ENCODE data around the gene CACNG7.
A peak's percentile ranks its signal among the peaks of the same experiment; 100 is the strongest.

Gene CACNG7

DNA sequence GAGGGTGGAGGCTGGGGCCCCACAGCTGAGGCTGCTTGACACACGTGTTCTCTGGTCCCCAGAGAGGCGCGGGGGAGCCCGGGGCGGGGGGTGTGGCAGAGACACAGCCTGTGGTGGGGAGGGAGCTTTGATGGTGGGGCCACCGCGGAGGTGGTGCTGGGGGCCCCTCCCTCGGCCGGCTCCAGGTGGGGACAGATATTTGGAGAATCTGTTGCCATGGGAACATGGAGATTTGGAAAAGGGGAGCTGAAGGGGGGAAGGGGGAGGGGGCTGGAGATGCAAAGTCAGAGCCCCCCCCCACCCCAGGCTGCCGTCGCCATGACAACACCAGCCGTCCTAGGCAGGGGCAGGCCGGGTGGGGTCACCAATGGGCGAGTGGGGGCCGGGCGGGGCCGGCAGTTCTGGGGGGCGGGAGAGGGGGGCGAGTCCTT, 25.8 kb upstream of the CACNG7 start:
- Histone ChIP-seq H3K9me3 (ENCODE audit: low read length) (no peaks in the 10 kb centered on the region), H3K27me3 (ENCODE audit: insufficient read depth, low read length) (no peaks in the 10 kb centered on the region), H2AFZ (ENCODE audit: low read depth, low read length) (no peak overlapping the region), H3K36me3 (ENCODE audit: insufficient read depth, low read length) (no peaks in the 10 kb centered on the region), H3K4me3 (ENCODE audit: low read length) (peak overlapping the region; percentile 43), H3K4me1 (ENCODE audit: insufficient read depth, low read length) (peaks cover 49% of the 10 kb centered on the region)

DNA sequence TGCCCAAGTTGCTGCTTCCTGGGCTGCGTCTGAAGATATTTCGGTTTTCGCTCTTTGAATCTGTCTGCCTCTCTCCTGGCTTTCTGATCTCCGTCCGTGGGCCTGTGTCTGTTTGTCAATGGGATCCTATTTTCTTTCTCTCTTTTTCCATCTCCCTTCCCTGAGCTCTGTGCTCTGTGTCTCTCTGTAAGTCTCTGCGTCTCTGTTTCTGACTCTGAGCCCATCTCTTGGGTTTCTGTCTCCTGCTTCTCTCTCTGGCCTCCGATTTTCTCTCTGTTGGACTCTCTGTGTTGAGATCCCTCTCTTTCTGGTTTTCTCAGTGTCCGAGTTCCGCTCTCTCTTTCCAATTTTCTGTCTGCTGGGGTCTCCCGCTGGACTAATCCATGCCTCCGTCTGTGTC, 25.3 kb upstream of the CACNG7 start:
- Histone ChIP-seq H3K27me3 (ENCODE audit: insufficient read depth, low read length) (no peaks in the 10 kb centered on the region), H3K9me3 (ENCODE audit: low read length) (no peaks in the 10 kb centered on the region), H2AFZ (ENCODE audit: low read depth, low read length) (no peak overlapping the region), H3K4me3 (ENCODE audit: low read length) (peak overlapping the region; percentile 13), H3K36me3 (ENCODE audit: insufficient read depth, low read length) (no peaks in the 10 kb centered on the region), H3K4me1 (ENCODE audit: insufficient read depth, low read length) (peaks cover 53% of the 10 kb centered on the region)

DNA sequence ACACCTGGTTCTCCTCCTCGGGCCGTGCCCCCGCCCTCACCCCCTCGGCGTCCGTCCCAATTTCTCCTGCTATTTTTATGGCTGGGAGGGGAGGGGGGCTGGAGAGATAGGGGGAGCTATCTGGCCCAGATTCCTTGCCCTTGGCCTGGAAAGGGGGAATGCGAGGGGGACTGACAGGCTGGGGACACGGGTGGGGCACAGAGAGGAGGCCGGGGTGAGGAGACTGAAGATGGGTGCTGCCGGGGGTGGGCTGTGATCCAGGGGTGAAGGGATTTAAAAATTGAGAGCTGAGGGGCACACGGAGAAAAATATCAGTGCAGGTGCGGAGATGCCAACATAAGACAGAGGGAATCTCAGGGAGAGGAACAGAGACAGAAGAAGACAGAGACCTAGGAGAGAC, 24.8 kb upstream of the CACNG7 start:
- Histone ChIP-seq H3K4me1 (ENCODE audit: insufficient read depth, low read length) (peaks cover 49% of the 10 kb centered on the region), H3K27me3 (ENCODE audit: insufficient read depth, low read length) (no peaks in the 10 kb centered on the region), H3K36me3 (ENCODE audit: insufficient read depth, low read length) (no peaks in the 10 kb centered on the region), H3K9me3 (ENCODE audit: low read length) (no peaks in the 10 kb centered on the region), H3K4me3 (ENCODE audit: low read length) (no peak overlapping the region), H2AFZ (ENCODE audit: low read depth, low read length) (no peak overlapping the region)

DNA sequence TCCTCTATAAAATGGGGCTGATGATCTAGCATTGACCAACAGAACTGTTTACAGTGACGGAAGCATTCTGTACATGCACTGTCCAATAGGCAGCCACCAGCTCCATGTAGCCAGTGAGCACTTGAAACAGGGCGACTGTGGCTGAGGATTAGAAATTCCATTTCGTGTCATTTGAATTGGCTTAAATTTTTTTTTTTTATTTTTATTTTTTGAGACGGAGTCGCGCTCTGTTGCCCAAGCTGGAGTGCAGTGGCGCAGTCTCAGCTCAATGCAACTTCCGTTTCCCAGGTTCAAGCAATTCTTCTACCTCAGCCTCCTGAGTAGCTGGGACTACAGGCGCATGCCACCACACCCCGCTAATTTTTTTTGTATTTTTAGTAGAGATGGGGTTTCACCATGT, 24.0 kb upstream of the CACNG7 start:
- H3K4me3 ChIP-seq (ENCODE audit: low read length) = no peak overlapping the region
- H3K9me3 ChIP-seq (ENCODE audit: low read length) = no peaks in the 10 kb centered on the region
- H3K4me1 ChIP-seq (ENCODE audit: insufficient read depth, low read length) = peaks cover 44% of the 10 kb centered on the region
- no peaks in the 10 kb centered on the region for H3K27me3 ChIP-seq (ENCODE audit: insufficient read depth, low read length)
- no peaks in the 10 kb centered on the region for H3K36me3 ChIP-seq (ENCODE audit: insufficient read depth, low read length)
- H2AFZ ChIP-seq (ENCODE audit: low read depth, low read length) = no peak overlapping the region

DNA sequence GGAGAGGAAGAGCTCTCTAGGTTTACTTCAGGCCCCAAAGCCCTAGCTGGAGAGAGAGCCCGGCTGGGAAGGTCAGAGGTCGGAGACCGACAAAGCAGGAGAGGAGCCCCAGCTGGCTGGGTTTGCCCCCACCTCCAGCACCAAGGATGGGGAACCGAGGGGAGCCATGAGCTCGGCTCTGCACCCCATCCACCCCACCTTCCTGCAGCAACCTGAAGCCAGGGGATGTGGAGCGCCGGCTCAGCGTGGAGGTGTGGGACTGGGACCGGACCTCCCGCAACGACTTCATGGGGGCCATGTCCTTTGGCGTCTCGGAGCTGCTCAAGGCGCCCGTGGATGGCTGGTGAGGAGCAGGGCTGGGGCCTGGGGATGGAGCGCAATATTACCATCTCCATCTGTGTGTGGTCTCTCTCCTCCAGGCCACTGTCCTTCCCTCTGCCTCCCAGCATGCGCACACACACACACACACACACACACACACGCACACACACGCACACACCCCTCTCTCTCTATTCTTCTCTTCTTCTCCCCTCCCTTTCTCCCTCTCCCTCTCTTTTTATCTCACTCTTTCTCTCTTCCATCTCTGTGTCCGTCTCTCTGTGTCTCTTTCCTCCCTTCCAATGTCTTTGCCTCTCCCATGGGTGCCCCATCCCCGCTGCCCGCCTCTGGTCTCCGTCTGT, 16.6 kb upstream of the CACNG7 start:
- Histone ChIP-seq H3K36me3 (ENCODE audit: insufficient read depth, low read length) (no peaks in the 10 kb centered on the region), H3K4me1 (ENCODE audit: insufficient read depth, low read length) (peaks cover 12% of the 10 kb centered on the region), H3K27me3 (ENCODE audit: insufficient read depth, low read length) (no peaks in the 10 kb centered on the region), H3K4me3 (ENCODE audit: low read length) (no peak overlapping the region), H2AFZ (ENCODE audit: low read depth, low read length) (no peak overlapping the region), H3K9me3 (ENCODE audit: low read length) (no peaks in the 10 kb centered on the region)

DNA sequence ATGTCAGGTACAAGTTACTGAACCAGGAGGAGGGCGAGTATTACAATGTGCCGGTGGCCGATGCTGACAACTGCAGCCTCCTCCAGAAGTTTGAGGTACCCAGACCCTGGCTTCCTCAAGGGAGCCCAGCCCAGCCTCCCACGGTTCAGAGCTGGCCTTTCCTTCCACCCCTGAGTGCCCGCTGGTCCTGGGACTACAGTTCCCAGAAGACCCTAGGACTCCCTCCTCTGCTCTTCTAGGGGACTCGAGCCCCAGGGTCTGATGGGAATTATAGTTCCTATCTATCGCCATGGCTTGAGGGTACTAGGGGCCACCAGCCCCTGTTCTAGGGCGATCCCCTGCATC, 16.1 kb upstream of the CACNG7 start:
- Histone ChIP-seq H3K36me3 (ENCODE audit: insufficient read depth, low read length) (no peaks in the 10 kb centered on the region), H3K27me3 (ENCODE audit: insufficient read depth, low read length) (no peaks in the 10 kb centered on the region), H3K4me1 (ENCODE audit: insufficient read depth, low read length) (peaks cover 9% of the 10 kb centered on the region), H3K9me3 (ENCODE audit: low read length) (no peaks in the 10 kb centered on the region), H2AFZ (ENCODE audit: low read depth, low read length) (no peak overlapping the region), H3K4me3 (ENCODE audit: low read length) (no peak overlapping the region)

DNA sequence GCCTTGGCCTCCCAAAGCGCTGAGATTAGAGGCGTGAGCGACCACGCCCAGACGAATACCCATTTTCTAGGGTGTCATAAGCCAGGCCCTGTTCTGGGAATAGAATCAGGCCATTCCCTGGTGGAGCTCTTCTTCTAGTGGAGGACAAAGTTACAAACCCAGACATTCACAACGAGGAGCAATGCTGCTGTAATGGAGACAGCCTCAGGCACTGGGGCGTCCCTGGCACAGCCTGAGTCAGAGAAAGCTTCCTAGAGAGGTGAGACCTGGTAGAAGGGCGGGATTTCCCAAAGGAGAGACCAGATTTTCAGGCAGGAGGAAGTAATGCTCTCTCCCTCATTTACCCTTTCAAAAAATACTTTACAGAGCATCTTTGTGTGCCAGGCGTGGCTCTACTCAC, 14.4 kb upstream of the CACNG7 start:
- H3K36me3 ChIP-seq (ENCODE audit: insufficient read depth, low read length) = no peaks in the 10 kb centered on the region
- no peak overlapping the region for H2AFZ ChIP-seq (ENCODE audit: low read depth, low read length)

DNA sequence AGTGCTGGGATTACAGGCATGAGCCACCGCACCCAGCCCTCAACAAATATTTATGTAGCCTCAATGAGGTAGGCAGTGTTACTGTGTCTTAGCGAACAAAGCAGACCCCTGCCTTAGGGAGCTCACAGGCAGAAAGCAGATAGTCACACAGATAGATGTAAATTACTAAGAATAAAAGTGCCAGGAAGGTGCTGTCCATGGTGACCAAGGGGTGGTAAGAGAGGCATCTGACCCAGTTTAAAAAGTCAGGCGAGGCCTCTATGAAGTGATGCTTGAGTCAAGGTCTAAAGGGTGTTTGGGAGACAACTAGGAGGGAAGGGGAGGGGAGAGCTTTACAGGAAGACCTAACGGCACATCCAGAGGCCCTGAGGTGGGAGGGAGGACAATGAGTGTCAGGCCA, 12.4 kb upstream of the CACNG7 start:
- Histone ChIP-seq H3K9me3 (ENCODE audit: low read length) (peaks cover 1% of the 10 kb centered on the region), H2AFZ (ENCODE audit: low read depth, low read length) (no peak overlapping the region), H3K4me1 (ENCODE audit: insufficient read depth, low read length) (no peaks in the 10 kb centered on the region), H3K36me3 (ENCODE audit: insufficient read depth, low read length) (no peaks in the 10 kb centered on the region), H3K4me3 (ENCODE audit: low read length) (no peak overlapping the region), H3K27me3 (ENCODE audit: insufficient read depth, low read length) (no peaks in the 10 kb centered on the region)

More for the DNA sequence above, 14.4 kb upstream of the CACNG7 start:
- no peaks in the 10 kb centered on the region for H3K4me1 ChIP-seq (ENCODE audit: insufficient read depth, low read length)
- H3K27me3 ChIP-seq (ENCODE audit: insufficient read depth, low read length) = no peaks in the 10 kb centered on the region
- H3K9me3 ChIP-seq (ENCODE audit: low read length) = no peaks in the 10 kb centered on the region
- H3K4me3 ChIP-seq (ENCODE audit: low read length) = no peak overlapping the region

DNA sequence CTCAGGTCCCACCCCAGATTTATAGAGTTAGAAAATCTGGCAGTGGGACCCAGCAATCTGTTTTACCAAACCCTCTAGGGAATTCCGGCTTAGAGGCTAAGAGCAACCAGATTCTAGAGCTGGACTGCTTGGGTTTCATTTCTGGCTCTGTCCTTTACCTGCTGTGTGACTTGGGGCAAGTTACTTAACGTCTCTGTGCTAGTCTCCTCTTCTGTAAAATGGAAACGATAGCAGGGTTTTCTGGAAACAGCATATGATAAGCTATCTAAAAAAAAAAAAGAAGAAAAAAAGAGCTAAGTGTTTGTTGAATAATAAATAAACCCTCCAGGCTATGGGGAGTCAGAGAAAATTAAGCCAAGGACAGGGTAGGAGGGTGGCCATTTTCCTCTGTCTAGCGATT, 11.6 kb upstream of the CACNG7 start:
- Histone ChIP-seq H3K36me3 (ENCODE audit: insufficient read depth, low read length) (no peaks in the 10 kb centered on the region), H3K9me3 (ENCODE audit: low read length) (peaks cover 1% of the 10 kb centered on the region), H3K4me1 (ENCODE audit: insufficient read depth, low read length) (no peaks in the 10 kb centered on the region), H2AFZ (ENCODE audit: low read depth, low read length) (no peak overlapping the region), H3K27me3 (ENCODE audit: insufficient read depth, low read length) (no peaks in the 10 kb centered on the region), H3K4me3 (ENCODE audit: low read length) (no peak overlapping the region)

DNA sequence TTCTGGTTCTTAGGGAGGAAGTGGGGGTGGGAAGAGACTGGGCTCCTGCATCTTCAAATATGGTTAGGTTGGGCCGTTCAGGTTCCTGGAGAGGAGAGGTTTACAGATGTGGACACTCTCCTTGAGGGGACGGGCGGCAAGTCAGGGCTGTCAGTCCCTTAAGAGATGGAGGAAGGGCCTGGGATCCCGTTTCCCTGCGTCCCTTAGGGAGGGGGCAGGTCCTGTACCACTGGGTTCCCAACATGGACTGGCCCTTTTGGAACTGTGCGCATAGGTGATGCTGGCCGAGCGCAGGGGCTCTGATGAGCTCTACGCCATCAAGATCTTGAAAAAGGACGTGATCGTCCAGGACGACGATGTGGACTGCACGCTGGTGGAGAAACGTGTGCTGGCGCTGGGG, 10.9 kb upstream of the CACNG7 start:
- Histone ChIP-seq H3K36me3 (ENCODE audit: insufficient read depth, low read length) (no peaks in the 10 kb centered on the region), H3K9me3 (ENCODE audit: low read length) (peaks cover 1% of the 10 kb centered on the region), H3K4me3 (ENCODE audit: low read length) (no peak overlapping the region)

DNA sequence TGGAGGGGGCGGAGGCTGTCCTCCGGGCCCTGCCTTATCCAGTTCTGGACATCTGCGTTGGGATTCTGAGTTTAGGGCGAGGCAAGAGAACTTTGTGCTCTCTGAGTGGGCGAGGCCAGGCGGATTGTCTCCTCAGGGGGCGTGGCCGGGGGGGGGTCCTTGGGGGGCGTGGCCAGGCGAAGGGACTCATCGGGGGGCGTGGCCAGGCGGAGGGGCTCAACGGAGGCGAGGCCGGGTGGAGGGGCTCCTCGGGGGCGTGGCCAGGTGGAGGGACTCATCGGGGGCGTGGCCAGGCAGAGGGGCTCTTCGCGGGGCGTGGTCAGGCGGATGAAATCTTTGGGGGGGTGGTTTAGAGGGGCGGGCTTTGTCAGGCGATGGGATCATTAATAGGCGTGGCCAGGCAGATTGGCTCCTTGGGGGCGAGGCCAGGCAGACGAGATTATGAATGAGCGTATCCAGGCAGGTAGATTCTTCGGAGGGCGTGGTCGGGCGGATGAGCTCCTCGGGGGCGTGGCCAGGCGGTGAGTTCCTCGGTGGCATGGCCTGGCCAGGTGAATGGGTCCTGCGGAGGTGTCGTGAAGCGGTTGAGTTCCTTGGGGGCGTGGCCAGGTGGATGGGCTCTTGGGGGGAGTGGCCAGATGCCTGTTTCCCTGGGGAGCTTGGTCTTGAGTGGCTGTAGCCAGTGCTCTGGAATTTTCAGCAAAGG, 10.3 kb upstream of the CACNG7 start:
- Histone ChIP-seq H3K4me1 (ENCODE audit: insufficient read depth, low read length) (no peaks in the 10 kb centered on the region), H3K36me3 (ENCODE audit: insufficient read depth, low read length) (no peaks in the 10 kb centered on the region), H3K27me3 (ENCODE audit: insufficient read depth, low read length) (no peaks in the 10 kb centered on the region), H3K4me3 (ENCODE audit: low read length) (no peak overlapping the region), H3K9me3 (ENCODE audit: low read length) (peaks cover 1% of the 10 kb centered on the region), H2AFZ (ENCODE audit: low read depth, low read length) (no peak overlapping the region)

More for the DNA sequence above, 10.9 kb upstream of the CACNG7 start:
- Histone ChIP-seq H3K4me1 (ENCODE audit: insufficient read depth, low read length) (no peaks in the 10 kb centered on the region), H2AFZ (ENCODE audit: low read depth, low read length) (no peak overlapping the region), H3K27me3 (ENCODE audit: insufficient read depth, low read length) (no peaks in the 10 kb centered on the region)

DNA sequence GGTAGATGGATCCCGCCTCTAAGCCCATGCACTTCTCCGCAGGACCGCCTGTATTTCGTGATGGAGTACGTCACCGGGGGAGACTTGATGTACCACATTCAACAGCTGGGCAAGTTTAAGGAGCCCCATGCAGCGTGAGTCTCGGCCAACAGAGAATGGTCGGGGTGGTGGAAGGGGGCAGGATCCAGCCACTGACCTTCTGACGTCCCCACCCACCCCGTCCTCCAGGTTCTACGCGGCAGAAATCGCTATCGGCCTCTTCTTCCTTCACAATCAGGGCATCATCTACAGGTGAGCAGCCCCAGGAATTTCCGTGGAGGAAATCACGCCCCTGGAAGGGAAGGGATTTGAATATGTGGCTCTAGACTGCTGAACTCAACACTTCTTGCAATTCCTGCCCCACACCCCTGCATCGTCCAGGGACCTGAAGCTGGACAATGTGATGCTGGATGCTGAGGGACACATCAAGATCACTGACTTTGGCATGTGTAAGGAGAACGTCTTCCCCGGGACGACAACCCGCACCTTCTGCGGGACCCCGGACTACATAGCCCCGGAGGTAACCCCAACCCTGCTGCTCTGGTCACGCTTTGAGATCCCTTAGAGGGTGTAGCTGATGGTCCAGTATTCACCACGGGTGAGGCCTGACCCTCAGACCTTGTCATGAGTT, 8.8 kb upstream of the CACNG7 start:
- Histone ChIP-seq H3K27me3 (ENCODE audit: insufficient read depth, low read length) (peaks cover 6% of the 10 kb centered on the region), H2AFZ (ENCODE audit: low read depth, low read length) (no peak overlapping the region), H3K4me1 (ENCODE audit: insufficient read depth, low read length) (no peaks in the 10 kb centered on the region), H3K36me3 (ENCODE audit: insufficient read depth, low read length) (no peaks in the 10 kb centered on the region), H3K9me3 (ENCODE audit: low read length) (peaks cover 1% of the 10 kb centered on the region), H3K4me3 (ENCODE audit: low read length) (no peak overlapping the region)

DNA sequence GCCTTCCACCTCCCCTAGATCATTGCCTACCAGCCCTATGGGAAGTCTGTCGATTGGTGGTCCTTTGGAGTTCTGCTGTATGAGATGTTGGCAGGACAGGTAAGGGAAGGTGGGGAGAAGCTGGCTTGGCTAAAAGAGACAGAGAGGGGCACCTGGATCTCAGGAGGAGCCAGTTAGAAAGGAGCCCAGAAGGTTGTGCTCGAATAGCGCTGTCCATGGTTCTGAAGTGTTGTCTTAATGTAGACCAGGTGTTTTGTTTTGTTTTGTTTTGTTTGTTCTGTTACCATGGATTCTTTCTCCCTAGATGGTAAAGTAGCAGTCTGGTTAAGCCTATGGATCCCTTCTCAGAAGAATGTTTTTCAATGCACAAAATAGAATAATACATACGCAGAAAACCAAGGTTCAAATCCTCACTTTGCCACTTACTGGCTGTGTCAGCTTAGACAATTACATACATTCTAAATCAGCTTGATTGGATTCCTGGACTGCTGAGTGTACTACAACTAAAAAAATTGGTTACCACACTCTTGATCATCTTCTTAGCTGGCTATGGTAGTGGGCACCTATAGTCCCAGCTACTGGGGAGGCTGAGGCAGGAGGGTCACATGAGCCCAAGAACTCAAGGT, 5.9 kb upstream of the CACNG7 start:
- peaks cover 6% of the 10 kb centered on the region for H3K27me3 ChIP-seq (ENCODE audit: insufficient read depth, low read length)
- peaks cover 15% of the 10 kb centered on the region for H3K4me1 ChIP-seq (ENCODE audit: insufficient read depth, low read length)
- H2AFZ ChIP-seq (ENCODE audit: low read depth, low read length) = no peak overlapping the region
- no peak overlapping the region for H3K4me3 ChIP-seq (ENCODE audit: low read length)
- peaks cover 1% of the 10 kb centered on the region for H3K9me3 ChIP-seq (ENCODE audit: low read length)
- H3K36me3 ChIP-seq (ENCODE audit: insufficient read depth, low read length) = no peaks in the 10 kb centered on the region

Measured in neuron (in vitro differentiated cells).